SK-N-SH treated with all-trans-retinoic acid at 6 μM for 48 hours (cell line): ENCODE results near the gene CHST10.
"Not testable (repeated sequence)": the region's sequence is repeated elsewhere in the genome, so short reads cannot be mapped to it uniquely, and the experiment has no call there.

Experiments used
- ATAC-seq: fragments of 200-7000 bp; cut with Tn5 transposase; 3 replicates; pipeline ENCODE4 v1.9.1; 2020; ENCODE audit warnings: mild to moderate bottlenecking, moderate library complexity
- ARNTL ChIP-seq: fragments of 450-650 bp; formaldehyde crosslinking; IDR thresholded peaks from 2 replicates; pipeline ENCODE4 v1.5.0; 2020; ENCODE audit warnings: low read depth, mild to moderate bottlenecking, moderate library complexity, borderline replicate concordance
- BACH2 ChIP-seq: fragments of 250-450 bp; sonication (Bioruptor Pico); IDR thresholded peaks from 2 replicates; pipeline ENCODE4 v1.9.0; 2021; ENCODE audit warnings: mild to moderate bottlenecking, borderline replicate concordance
- CREB5 ChIP-seq: fragments of 250-450 bp; sonication (Bioruptor Pico); IDR thresholded peaks from 2 replicates; pipeline ENCODE4 v1.5.1; 2020; ENCODE audit warnings: low read depth, mild to moderate bottlenecking, moderate library complexity
- CSDC2 ChIP-seq: fragments of 250-450 bp; sonication (Bioruptor Pico); IDR thresholded peaks from 2 replicates; pipeline ENCODE4 v1.5.0; 2020; ENCODE audit warnings: mild to moderate bottlenecking, moderate library complexity
- GLIS3 ChIP-seq: fragments of 250-450 bp; sonication (Bioruptor Pico); IDR thresholded peaks from 2 replicates; pipeline ENCODE4 v1.5.0; 2020; ENCODE audit warnings: mild to moderate bottlenecking, moderate library complexity
- ISL1 ChIP-seq: fragments of 250-450 bp; sonication (Bioruptor Pico); IDR thresholded peaks from 2 replicates; pipeline ENCODE4 v2.1.2; 2022; ENCODE audit warnings: mild to moderate bottlenecking, moderate library complexity
- OSR1 ChIP-seq: fragments of 250-450 bp; sonication (Bioruptor Pico); IDR thresholded peaks from 2 replicates; pipeline ENCODE4 v1.8.0; 2022; ENCODE audit warnings: moderate library complexity, mild to moderate bottlenecking, inconsistent platforms
- PATZ1 ChIP-seq: fragments of 250-450 bp; sonication (Bioruptor Pico); IDR thresholded peaks from 2 replicates; pipeline ENCODE4 v1.8.0; 2020; ENCODE audit warnings: mild to moderate bottlenecking, moderate library complexity, borderline replicate concordance
- POU6F1 ChIP-seq: fragments of 250-450 bp; sonication (Bioruptor Pico); IDR thresholded peaks from 2 replicates; pipeline ENCODE4 v1.8.0; 2021; ENCODE audit warnings: low read depth, mild to moderate bottlenecking, moderate library complexity, borderline replicate concordance
- PPARA ChIP-seq: fragments of 250-450 bp; sonication (Bioruptor Pico); IDR thresholded peaks from 2 replicates; pipeline ENCODE4 v1.5.0; 2020; ENCODE audit warnings: mild to moderate bottlenecking, borderline replicate concordance
- RARB ChIP-seq: fragments of 250-450 bp; sonication (Bioruptor Pico); IDR thresholded peaks from 2 replicates; pipeline ENCODE4 v1.8.0; 2021; ENCODE audit warnings: mild to moderate bottlenecking, moderate library complexity
- SNAI2 ChIP-seq: fragments of 250-450 bp; sonication (Bioruptor Pico); IDR thresholded peaks from 2 replicates; pipeline ENCODE4 v1.5.0; 2020; ENCODE audit warnings: mild to moderate bottlenecking, moderate library complexity
- TCF4 ChIP-seq: fragments of 250-450 bp; sonication (Bioruptor Pico); IDR thresholded peaks from 2 replicates; pipeline ENCODE4 v1.8.0; 2021; ENCODE audit warnings: mild to moderate bottlenecking, moderate library complexity, borderline replicate concordance
- TOX ChIP-seq: fragments of 250-450 bp; sonication (Bioruptor Pico); IDR thresholded peaks from 2 replicates; pipeline ENCODE4 v1.8.0; 2021; ENCODE audit warnings: mild to moderate bottlenecking, moderate library complexity, borderline replicate concordance
- TSHZ2 ChIP-seq: fragments of 250-450 bp; sonication (Bioruptor Pico); IDR thresholded peaks from 2 replicates; pipeline ENCODE4 v1.5.0; 2020; ENCODE audit warnings: mild to moderate bottlenecking, moderate library complexity
- ZC3H10 ChIP-seq: fragments of 250-450 bp; sonication (Bioruptor Pico); IDR thresholded peaks from 2 replicates; pipeline ENCODE4 v1.5.1; 2021; ENCODE audit warnings: mild to moderate bottlenecking, moderate library complexity
- ZFP3 ChIP-seq: fragments of 250-450 bp; sonication (Bioruptor Pico); IDR thresholded peaks from 2 replicates; pipeline ENCODE4 v1.5.0; 2020; ENCODE audit warnings: mild to moderate bottlenecking, moderate library complexity
- ZFP30 ChIP-seq: fragments of 450-650 bp; formaldehyde crosslinking; IDR thresholded peaks from 2 replicates; pipeline ENCODE4 v1.5.0; 2022; ENCODE audit warnings: mild to moderate bottlenecking, moderate library complexity
- ZNF70 ChIP-seq: fragments of 450-650 bp; formaldehyde crosslinking; IDR thresholded peaks from 2 replicates; pipeline ENCODE4 v1.5.0; 2020; ENCODE audit warnings: mild to moderate bottlenecking, moderate library complexity
- ZNF8 ChIP-seq: fragments of 450-650 bp; formaldehyde crosslinking; IDR thresholded peaks from 2 replicates; pipeline ENCODE4 v1.5.0; 2020; ENCODE audit warnings: mild to moderate bottlenecking, moderate library complexity

Gene CHST10

GRCh38 chr2:100416935-100417710 lies at the start of gene CHST10:
Gene CHST10 (minus strand): TSS chr2:100417668. CDS start chr2:100406675, 10,993 bp downstream.
- ATAC-seq: peak; percentile 96
- TF ChIP-seq PPARA (CRISPR knock-in tag): peak; percentile 88; the same call in 1 of the 2 replicates
- TF ChIP-seq ZNF70 (CRISPR knock-in tag): no peak
- TF ChIP-seq CSDC2 (CRISPR knock-in tag): peak; percentile 92
- TF ChIP-seq TOX (CRISPR knock-in tag): no peak
- TF ChIP-seq ZC3H10: 0 out of 2 replicates have a peak, but pooled peaks have one; percentile 27
- peak; percentile 15; the same call in 1 of the 2 replicates for TF ChIP-seq ISL1 (CRISPR knock-in tag)
- TF ChIP-seq TSHZ2 (CRISPR knock-in tag): peak; percentile 87
- TF ChIP-seq ARNTL (CRISPR knock-in tag): 0 out of 2 replicates have a peak, but pooled peaks have one; percentile 47
- peak; percentile 68; the same call in 1 of the 2 replicates for TF ChIP-seq BACH2 (CRISPR knock-in tag)
- TF ChIP-seq SNAI2: 0 out of 2 replicates have a peak, but pooled peaks have one; percentile 53
- TF ChIP-seq ZNF8 (CRISPR knock-in tag): no peak

- no peak for ATAC-seq
- TF ChIP-seq ZNF8 (CRISPR knock-in tag) (no peak), CREB5 (CRISPR knock-in tag) (no peak), ISL1 (CRISPR knock-in tag) (no peak), ZFP30 (CRISPR knock-in tag) (no peak), SNAI2 (no peak), TSHZ2 (CRISPR knock-in tag) (no peak), RARB (CRISPR knock-in tag) (no peak), CSDC2 (CRISPR knock-in tag) (no peak), ZNF70 (CRISPR knock-in tag) (no peak), GLIS3 (CRISPR knock-in tag) (no peak)
Observed at GRCh38 chr2:100460904-100461530, 43.5 kb upstream of the CHST10 start.

GRCh38 chr2:100456357-100456756 lies 38.9 kb upstream of the CHST10 start:
- ATAC-seq: not testable (repeated sequence)

- ATAC-seq: no peak
- TF ChIP-seq ZNF8 (CRISPR knock-in tag): no peak
- TF ChIP-seq TCF4 (CRISPR knock-in tag): no peak
- TF ChIP-seq ZFP3: no peak
- no peak for TF ChIP-seq POU6F1 (CRISPR knock-in tag)
- TF ChIP-seq CSDC2 (CRISPR knock-in tag): no peak
- no peak for TF ChIP-seq PATZ1 (CRISPR knock-in tag)
- no peak for TF ChIP-seq OSR1 (CRISPR knock-in tag)
Observed at GRCh38 chr2:100453853-100454252, 36.4 kb upstream of the CHST10 start.
